HFFc6 (cell line): ENCODE measurements around the gene TMEM30A. TPM values are rescaled to one million over a fixed set of nuclear protein-coding genes. Genes with fewer than 3 reads are reported as not detected.

ENCODE experiments used
- DNase-seq: peaks from one replicate; pipeline ENCODE4 v3.0.0-alpha.2; 2018
- H3K27ac Mint-ChIP-seq: 2 replicates; pipeline ENCODE4 v1.8.0; 2020; ENCODE audit warnings: mild to moderate bottlenecking, mixed read lengths
- H3K27me3 Mint-ChIP-seq: 2 replicates; pipeline ENCODE4 v1.8.0; 2021; ENCODE audit warnings: mild to moderate bottlenecking, moderate library complexity, mixed read lengths; ENCODE audit not compliant: insufficient read depth
- H3K36me3 Mint-ChIP-seq: 2 replicates; pipeline ENCODE4 v1.8.0; 2021; ENCODE audit warnings: low read depth, mixed read lengths
- H3K4me1 Mint-ChIP-seq: 2 replicates; pipeline ENCODE4 v1.8.0; 2020; ENCODE audit warnings: low read depth, mixed read lengths
- H3K4me3 Mint-ChIP-seq: 2 replicates; pipeline ENCODE4 v1.8.0; 2020; ENCODE audit warnings: mild to moderate bottlenecking, moderate library complexity, mixed read lengths
- H3K9me3 Mint-ChIP-seq: 2 replicates; pipeline ENCODE4 v1.8.0; 2020; ENCODE audit warnings: mild to moderate bottlenecking, mixed read lengths
- total RNA-seq, 6 experiments: library from RNA; stranded (reverse); fragmentation: NEBNext Ultra II Directional; extraction: Animal tissue kit (Norgen Biotek cat#: 25700); gene quantifications; 2 replicates in 1 of 6; 3 replicates in 5 of 6; pipeline ENCODE4 v1.2.3, GENCODE V29; 2021
- TF ChIP-seq, protein P1 (sequence below): fragments of 200-600 bp; sonication (generic); IDR thresholded peaks from 2 replicates; pipeline ENCODE4 v1.5.0; 2021; ENCODE audit warnings: antibody characterized with exemption, mild to moderate bottlenecking

Gene TMEM30A
- total RNA-seq, 6 experiments from 2014 or later = 154 to 232 (median 192) TPM

DNA sequence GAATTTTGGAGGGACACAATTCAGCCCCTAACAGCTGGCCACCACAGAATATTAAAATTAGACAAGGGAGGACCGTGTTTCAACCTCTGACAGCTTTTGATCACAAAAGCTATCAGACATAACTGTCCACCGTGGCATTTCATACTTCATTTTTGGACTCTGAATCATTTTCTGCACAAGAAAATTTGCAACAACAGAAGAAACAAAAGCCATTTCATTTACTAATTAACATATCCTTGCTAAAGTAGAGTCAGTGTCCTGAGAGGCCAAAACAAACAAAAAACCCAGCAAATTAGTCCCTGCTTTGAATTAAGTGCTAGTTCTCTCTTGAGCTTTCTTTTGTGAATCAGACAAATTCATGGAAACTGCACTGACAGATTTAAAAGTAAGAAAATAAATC lies 61.2 kb downstream of the TMEM30A start:
- no peaks in the 10 kb centered on the region for H3K36me3 Mint-ChIP-seq
- H3K27ac Mint-ChIP-seq = peak overlapping the region; percentile 3; the same call in 1 of the 2 replicates
- peaks cover 50% of the 10 kb centered on the region for H3K4me1 Mint-ChIP-seq
- TF ChIP-seq, protein P1, sequence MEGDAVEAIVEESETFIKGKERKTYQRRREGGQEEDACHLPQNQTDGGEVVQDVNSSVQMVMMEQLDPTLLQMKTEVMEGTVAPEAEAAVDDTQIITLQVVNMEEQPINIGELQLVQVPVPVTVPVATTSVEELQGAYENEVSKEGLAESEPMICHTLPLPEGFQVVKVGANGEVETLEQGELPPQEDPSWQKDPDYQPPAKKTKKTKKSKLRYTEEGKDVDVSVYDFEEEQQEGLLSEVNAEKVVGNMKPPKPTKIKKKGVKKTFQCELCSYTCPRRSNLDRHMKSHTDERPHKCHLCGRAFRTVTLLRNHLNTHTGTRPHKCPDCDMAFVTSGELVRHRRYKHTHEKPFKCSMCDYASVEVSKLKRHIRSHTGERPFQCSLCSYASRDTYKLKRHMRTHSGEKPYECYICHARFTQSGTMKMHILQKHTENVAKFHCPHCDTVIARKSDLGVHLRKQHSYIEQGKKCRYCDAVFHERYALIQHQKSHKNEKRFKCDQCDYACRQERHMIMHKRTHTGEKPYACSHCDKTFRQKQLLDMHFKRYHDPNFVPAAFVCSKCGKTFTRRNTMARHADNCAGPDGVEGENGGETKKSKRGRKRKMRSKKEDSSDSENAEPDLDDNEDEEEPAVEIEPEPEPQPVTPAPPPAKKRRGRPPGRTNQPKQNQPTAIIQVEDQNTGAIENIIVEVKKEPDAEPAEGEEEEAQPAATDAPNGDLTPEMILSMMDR = no peak
- H3K27me3 Mint-ChIP-seq = no peaks in the 10 kb centered on the region
- DNase-seq = no peak
- H3K4me3 Mint-ChIP-seq = no peak overlapping the region
- no peaks in the 10 kb centered on the region for H3K9me3 Mint-ChIP-seq

DNA sequence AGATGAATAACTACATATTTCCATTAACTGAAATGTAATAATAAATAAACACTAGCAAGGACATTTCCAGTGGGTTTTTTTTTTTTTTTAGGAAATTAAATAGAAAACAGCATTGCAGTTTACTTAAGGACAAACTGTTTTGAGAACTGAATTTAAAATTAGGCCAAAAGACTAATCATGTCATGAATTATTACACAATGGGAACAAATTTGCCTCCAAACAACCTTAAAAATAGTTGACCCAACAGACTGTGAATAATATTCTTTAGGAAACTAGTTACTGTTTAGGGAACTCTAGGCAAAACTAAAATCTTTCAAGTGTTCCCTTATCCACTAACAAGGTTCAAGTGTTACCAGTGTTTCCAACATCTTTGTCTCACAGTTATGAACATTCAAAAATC lies 62.3 kb downstream of the TMEM30A start:
- H3K36me3 Mint-ChIP-seq = no peaks in the 10 kb centered on the region
- no peaks in the 10 kb centered on the region for H3K9me3 Mint-ChIP-seq
- H3K27ac Mint-ChIP-seq = no peak overlapping the region
- H3K4me1 Mint-ChIP-seq = peaks cover 60% of the 10 kb centered on the region
- no peak overlapping the region for H3K4me3 Mint-ChIP-seq
- DNase-seq = no peak
- TF ChIP-seq, protein P1 = no peak
- no peaks in the 10 kb centered on the region for H3K27me3 Mint-ChIP-seq

DNA sequence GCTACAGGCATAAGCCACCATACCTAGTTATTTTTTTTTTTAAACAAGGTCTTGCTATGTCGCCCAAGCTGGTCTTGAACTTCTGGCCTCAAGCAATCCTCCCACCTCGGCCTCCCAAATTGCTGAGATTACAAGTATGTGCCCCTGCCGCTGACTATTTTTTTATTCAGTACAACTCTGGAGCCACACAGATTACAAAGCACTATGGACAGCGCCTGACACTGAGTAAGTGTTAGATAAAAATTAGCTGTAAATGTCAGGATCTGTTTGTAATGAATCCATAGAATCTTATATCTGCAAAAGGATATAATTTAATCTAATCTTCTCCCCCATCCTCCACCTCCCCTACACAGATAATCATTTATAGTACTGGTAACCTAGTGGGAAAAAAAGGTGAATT lies 63.5 kb downstream of the TMEM30A start:
- no peak overlapping the region for H3K4me3 Mint-ChIP-seq
- H3K27me3 Mint-ChIP-seq = no peaks in the 10 kb centered on the region
- peaks cover 61% of the 10 kb centered on the region for H3K4me1 Mint-ChIP-seq
- DNase-seq = no peak
- no peaks in the 10 kb centered on the region for H3K36me3 Mint-ChIP-seq
- no peak overlapping the region for H3K27ac Mint-ChIP-seq
- TF ChIP-seq, protein P1 = no peak
- no peaks in the 10 kb centered on the region for H3K9me3 Mint-ChIP-seq

DNA sequence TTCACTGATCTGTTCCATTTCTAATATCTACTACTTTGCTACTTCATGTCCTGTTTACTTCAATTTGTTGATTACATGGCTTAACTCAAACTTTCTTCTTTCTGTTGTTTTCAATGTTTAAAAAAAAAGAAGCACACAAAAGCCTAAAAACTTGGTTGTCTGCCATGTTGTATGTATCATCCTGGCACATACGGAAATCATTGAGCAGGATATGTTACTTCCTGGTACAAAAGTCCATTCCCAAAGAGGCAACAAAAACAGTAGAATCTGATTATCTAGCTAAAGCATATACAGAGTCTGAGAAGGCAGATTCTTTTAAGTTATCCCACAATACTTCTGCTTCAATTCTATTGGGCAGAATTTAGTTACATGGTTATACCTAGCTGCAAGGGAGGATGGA lies 64.2 kb downstream of the TMEM30A start:
- TF ChIP-seq, protein P1 = no peak
- Mint-ChIP-seq H3K4me3 (no peak overlapping the region), H3K9me3 (no peaks in the 10 kb centered on the region), H3K36me3 (no peaks in the 10 kb centered on the region), H3K4me1 (peaks cover 58% of the 10 kb centered on the region), H3K27ac (no peak overlapping the region), H3K27me3 (no peaks in the 10 kb centered on the region)
- DNase-seq = no peak

DNA sequence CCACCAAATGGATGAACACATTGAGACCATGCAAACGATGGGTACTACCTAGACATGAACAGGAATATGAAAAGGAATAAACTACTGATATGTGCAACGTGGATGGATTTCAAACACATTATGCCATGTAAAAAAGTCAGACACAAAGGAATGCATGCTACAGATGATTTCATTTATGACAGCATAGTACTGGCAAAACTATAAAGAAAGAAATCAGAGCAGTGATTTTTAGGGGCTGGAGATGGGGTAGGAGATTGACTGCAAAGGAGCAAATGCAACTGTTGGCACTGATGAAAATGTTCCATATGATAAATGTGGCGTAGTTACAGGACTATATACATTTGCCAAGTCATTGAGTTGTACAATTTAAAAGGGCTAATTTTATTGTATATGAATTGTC lies 65.3 kb downstream of the TMEM30A start:
- H3K27ac Mint-ChIP-seq = no peak overlapping the region
- TF ChIP-seq, protein P1 = no peak
- DNase-seq = no peak
- no peaks in the 10 kb centered on the region for H3K36me3 Mint-ChIP-seq
- H3K4me3 Mint-ChIP-seq = no peak overlapping the region
- no peaks in the 10 kb centered on the region for H3K9me3 Mint-ChIP-seq
- peaks cover 48% of the 10 kb centered on the region for H3K4me1 Mint-ChIP-seq
- H3K27me3 Mint-ChIP-seq = no peaks in the 10 kb centered on the region

DNA sequence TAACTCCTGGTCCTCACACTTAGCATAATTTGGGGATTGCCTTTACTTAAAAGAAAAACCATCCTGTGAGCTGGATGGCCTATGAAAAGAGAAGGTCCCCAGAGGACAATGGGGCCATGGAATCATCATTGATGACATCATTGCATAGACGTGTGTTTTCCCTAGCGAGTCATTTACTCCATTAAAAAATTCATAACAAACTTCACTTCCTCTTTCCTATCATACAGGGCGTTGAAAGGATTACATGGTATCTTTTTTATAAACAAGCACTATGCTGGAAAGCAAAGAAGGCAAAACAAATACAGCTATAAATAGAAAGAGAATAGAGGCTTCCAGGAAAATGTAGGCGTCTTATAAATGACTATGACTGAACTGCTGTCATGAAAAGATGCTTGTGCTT lies 67.4 kb downstream of the TMEM30A start:
- peak; percentile 39 for DNase-seq
- no peaks in the 10 kb centered on the region for H3K27me3 Mint-ChIP-seq
- peak overlapping the region; percentile 74 for H3K4me3 Mint-ChIP-seq
- peaks cover 38% of the 10 kb centered on the region for H3K4me1 Mint-ChIP-seq
- TF ChIP-seq, protein P1 = no peak
- H3K36me3 Mint-ChIP-seq = no peaks in the 10 kb centered on the region
- peak overlapping the region; percentile 29; the same call in 1 of the 2 replicates for H3K27ac Mint-ChIP-seq
- no peaks in the 10 kb centered on the region for H3K9me3 Mint-ChIP-seq
